Pancreas (tissue), 10 donors: Measurements from ENCODE around the gene RIMKLA. TPM values are rescaled to one million over a fixed set of nuclear protein-coding genes. Genes with fewer than 3 reads are reported as not detected.
A peak's percentile ranks its signal among the peaks of the same experiment; 100 is the strongest.

Source experiments
- ATAC-seq, 4 donors: fragments of 200-7000 bp; cut with Tn5 transposase; one replicate each; pipeline versions ENCODE4 v1.8.0 to v1.9.1; 2020; ENCODE audit warnings: mild to moderate bottlenecking in 4 of 4, moderate library complexity in 4 of 4
- DNase-seq, 6 donors: peaks; one replicate each; pipeline ENCODE4 v3.0.0-alpha.2; 2020
- FAIRE-seq: peaks from 2 replicates; lab custom pipeline; 2012; peaks lifted over from hg19 to GRCh38; lab: Jason Lieb, UNC
- H3K27ac ChIP-seq, 4 donors: fragments of 200-600 bp; sonication (generic); 1 replicate in 3 of 4; 2 replicates in 1 of 4; pipeline versions ENCODE4 v1.5.0 to v1.8.0; 2020
- H3K27me3 ChIP-seq, 4 donors: fragments of 200-600 bp; one replicate each; pipeline ENCODE4 v1.8.0; 2021
- H3K36me3 ChIP-seq, 3 donors: fragments of 200-600 bp; sonication (generic) in 1 of 3; one replicate each; pipeline versions ENCODE4 v1.5.0 to v1.8.0; 2020 to 2021
- H3K4me1 ChIP-seq, 3 donors: fragments of 200-600 bp; one replicate each; pipeline ENCODE4 v1.8.0; 2021
- H3K4me3 ChIP-seq, 4 donors: fragments of 200-600 bp; sonication (generic) in 2 of 4; one replicate each; pipeline versions ENCODE4 v1.5.0 to v1.8.0; 2020 to 2021
- H3K9me3 ChIP-seq, 4 donors: fragments of 200-600 bp; one replicate each; pipeline ENCODE4 v1.8.0; 2021
- CTCF ChIP-seq, 4 donors: fragments of 200-600 bp; sonication (generic) in 3 of 4; IDR thresholded peaks; one replicate each; pipeline versions ENCODE4 v1.5.0 to v1.8.0; 2021; ENCODE audit warnings: antibody characterized with exemption in 4 of 4
- WGBS, 2 donors: extraction: QIAGEN DNeasy Blood & Tissue Kit; methylation state at CpG; one replicate each; pipeline ENCODE4 v1.1.7; 2013; 5-methylcytosine and 5-hydroxymethylcytosine counted together
- intact Hi-C, 3 donors: fragments of 100-400 bp; cut with DNase I; formaldehyde crosslinking; loops; one replicate each; pipeline versions ENCODE4 v1.11.1 to v1.14.2; 2022
- polyA plus RNA-seq, 2 donors: library from polyadenylated mRNA; stranded (reverse); fragments of 200-250 nt; gene quantifications; one replicate each; pipeline ENCODE4 v1.2.3, GENCODE V29; 2013
- total RNA-seq, 6 donors: library from RNA; stranded (reverse); fragmentation: NEBNext Ultra II Directional in 4 of 6; extraction: Animal tissue kit (Norgen Biotek cat#: 25700) in 4 of 6; gene quantifications; one replicate each; pipeline versions ENCODE4 v1.2.1 to v1.2.4, GENCODE V29; 2021 to 2023
- donor health status: healthy with polysubstance abuse.
- donor health status: DM: no; HTN: no; CAD: no; lungs with moderate emphysema.
- donor health status: DM: no; HTN: no; CAD: no.
- donor health status: control.
- donor health status: control.
- donor health status: Bipolar disorder and iron deficiency.
- donor health status: DM: yes; HTN: yes; CAD: no.
- donor health status: DM: no; HTN: no; CAD: no.
- donor health status: DM: no; HTN: no; CAD: no.
- donor health status: DM: yes; HTN: yes; CAD: no.

The RIMKLA gene
- total RNA-seq (1 to 10 TPM; 1.2 to 2.6 (median 2.1) TPM), polyA plus RNA-seq (under 1 TPM; 0.27 to 0.47 TPM)

- Histone ChIP-seq H3K4me1 (peaks cover 0 to 5% (median 5%) of the 10 kb centered on the region in 3 donors), H3K27ac (no peak within 1 kb of the TSS), H3K9me3 (no peaks in the 10 kb centered on the region), H3K27me3 (no peaks in the 10 kb centered on the region), H3K4me3 (peak within 1 kb of the TSS; percentile 46 to 75 (median 64)), H3K36me3 (no peaks in the 10 kb centered on the region)
- intact Hi-C loops, result no loop called here
- FAIRE-seq (no peak), ATAC-seq (peak; percentile 95 to 98 (median 96)), DNase-seq (peak; percentile 61 to 88 (median 64))
- TF ChIP-seq CTCF (IDR thresholded peaks at IDR 0.05), result no peak
- 0 to 1% methylated on average over 47 to 101 of the region's 101 CpGs for WGBS, 2 donors
Observed at GRCh38 chr1:42380586-42381279, at the start of gene RIMKLA. Gene RIMKLA (plus strand): TSS chr1:42380792. CDS start chr1:42380935, 143 bp downstream.

DNA sequence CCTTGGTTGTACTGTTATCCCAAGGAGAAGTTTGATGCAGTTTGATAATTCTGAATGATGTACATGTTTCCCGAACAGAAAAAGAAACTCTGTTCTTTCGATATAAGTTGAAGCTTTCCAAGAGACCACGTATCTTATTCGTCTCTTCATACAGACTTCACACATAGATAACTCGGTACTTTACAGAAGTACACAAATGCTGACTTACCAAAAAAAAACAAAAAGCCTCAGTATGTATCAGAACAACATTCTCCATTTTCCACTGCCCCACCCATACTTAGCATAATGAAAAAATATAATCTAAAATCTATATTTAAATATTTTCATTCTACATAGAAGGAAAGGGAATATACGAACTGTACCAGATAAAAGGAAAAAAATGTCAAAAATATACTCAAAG is 47.7 kb upstream of the RIMKLA start:
- intact Hi-C loops, result loop anchor here in 1 of 3 donors (10.0 kb wide), 1 partner anchor 158 kb away; no protein-coding TSS in a partner anchor
- Histone ChIP-seq H3K36me3 (no peaks in the 10 kb centered on the region), H3K4me1 (peaks cover 20 to 24% (median 24%) of the 10 kb centered on the region in 3 donors), H3K27ac (no peak overlapping the region), H3K27me3 (no peaks in the 10 kb centered on the region), H3K4me3 (no peak overlapping the region), H3K9me3 (no peaks in the 10 kb centered on the region)
- WGBS, 2 donors, result 44 to 58% methylated on average over 6 of the region's 6 CpGs
- DNase-seq, result no peak
- FAIRE-seq, result no peak
- TF ChIP-seq CTCF (IDR thresholded peaks at IDR 0.05), result no peak
- ATAC-seq, result no peak

GRCh38 chr1:42333662-42334239 is 46.8 kb upstream of the RIMKLA start:
- intact Hi-C loops, result loop anchor here in 1 of 3 donors (10.0 kb wide), 1 partner anchor 159 kb away; no protein-coding TSS in a partner anchor

GRCh38 chr1:42334240-42335049 is 46.1 kb upstream of the RIMKLA start:
- Histone ChIP-seq H3K36me3 (no peaks in the 10 kb centered on the region), H3K4me1 (peaks cover 26 to 37% (median 36%) of the 10 kb centered on the region in 3 donors), H3K9me3 (no peaks in the 10 kb centered on the region), H3K27me3 (no peaks in the 10 kb centered on the region), H3K4me3 (peak overlapping the region; percentile 84 to 99 (median 96)), H3K27ac (peak overlapping the region; percentile 81 to 96 (median 90))
- intact Hi-C loops, result loop anchor here in 1 of 3 donors (10.0 kb wide), 1 partner anchor 160 kb away; no protein-coding TSS in a partner anchor
- no peak for TF ChIP-seq CTCF (IDR thresholded peaks at IDR 0.05)
- FAIRE-seq (no peak), ATAC-seq (peak; percentile 46 to 66 (median 51)), DNase-seq (peak in 4 of 6 donors; percentile 35 to 84 (median 60))
- 0 to 1% methylated on average over 44 to 58 of the region's 58 CpGs for WGBS, 2 donors

More at GRCh38 chr1:42333662-42334239, 46.8 kb upstream of the RIMKLA start:
- FAIRE-seq, result no peak
- no peak for ATAC-seq
- no peak for TF ChIP-seq CTCF (IDR thresholded peaks at IDR 0.05)
- no peak for DNase-seq
- Histone ChIP-seq H3K4me3 (peak overlapping the region; percentile 84 to 99 (median 96)), H3K36me3 (no peaks in the 10 kb centered on the region), H3K27ac (peak overlapping the region in 2 of 4 donors; percentile 81 to 96), H3K27me3 (no peaks in the 10 kb centered on the region), H3K4me1 (peaks cover 26 to 31% (median 30%) of the 10 kb centered on the region in 3 donors), H3K9me3 (no peaks in the 10 kb centered on the region)
- WGBS, 2 donors, result 1 to 5% methylated on average over 6 of the region's 6 CpGs
